Keratinocyte (primary cell): ENCODE data around the gene STK11. TPM values are rescaled to one million over a fixed set of nuclear protein-coding genes. Genes with fewer than 3 reads are reported as not detected.

Experiments
- DNase-seq: peaks from one replicate; pipeline ENCODE4 v3.0.0-alpha.2; 2011; ENCODE audit warnings: low read depth, missing footprints, low spot score
- FAIRE-seq: peaks from 2 replicates; lab custom pipeline; 2011; peaks lifted over from hg19 to GRCh38; lab: Jason Lieb, UNC
- H2AFZ ChIP-seq: 2 replicates; pipeline ENCODE4 v1.6.0; 2012; ENCODE audit warnings: low read length, control low read depth, inconsistent platforms; ENCODE audit not compliant: control insufficient read depth
- H3K27ac ChIP-seq: 2 replicates; pipeline ENCODE4 v1.5.1; 2011; ENCODE audit warnings: low read length; ENCODE audit not compliant: control insufficient read depth, insufficient read depth
- H3K27me3 ChIP-seq: 3 replicates; pipeline ENCODE4 v1.6.0; 2011; ENCODE audit warnings: low read length; ENCODE audit not compliant: control insufficient read depth, insufficient read depth; ENCODE audit errors: extremely low read depth
- H3K36me3 ChIP-seq, 2 experiments: 2 replicates in 1 of 2; 3 replicates in 1 of 2; pipeline ENCODE4 v1.5.1; 2011; ENCODE audit warnings: low read length in 2 of 2, mild to moderate bottlenecking in 1 of 2; ENCODE audit not compliant: control insufficient read depth in 2 of 2, insufficient read depth in 2 of 2; ENCODE audit errors: extremely low read depth in 1 of 2
- H3K4me1 ChIP-seq: 3 replicates; pipeline ENCODE4 v1.5.1; 2011; ENCODE audit warnings: low read length; ENCODE audit not compliant: control insufficient read depth, insufficient read depth; ENCODE audit errors: extremely low read depth
- H3K4me2 ChIP-seq: 3 replicates; pipeline ENCODE4 v1.6.0; 2011; ENCODE audit warnings: low read depth, low read length; ENCODE audit not compliant: control insufficient read depth, insufficient read depth; ENCODE audit errors: extremely low read depth
- H3K4me3 ChIP-seq, 3 experiments: fragments of 200-600 bp in 1 of 3; sonication (generic) in 1 of 3; 2 replicates in 2 of 3; 3 replicates in 1 of 3; pipeline ENCODE4 v1.5.1; 2011 to 2016; ENCODE audit warnings: low read length in 3 of 3, mild to moderate bottlenecking in 3 of 3, control low read depth in 2 of 3, inconsistent platforms in 1 of 3, low read depth in 1 of 3, mixed read lengths in 1 of 3, mixed run types in 1 of 3, moderate library complexity in 1 of 3; ENCODE audit not compliant: control insufficient read depth in 2 of 3, insufficient read depth in 2 of 3; ENCODE audit errors: extremely low read depth in 1 of 3
- H3K79me2 ChIP-seq: 2 replicates; pipeline ENCODE4 v1.6.0; 2012; ENCODE audit warnings: low read length; ENCODE audit not compliant: control insufficient read depth, insufficient read depth
- H3K9ac ChIP-seq: 3 replicates; pipeline ENCODE4 v1.6.0; 2011; ENCODE audit warnings: low read length; ENCODE audit not compliant: control insufficient read depth, insufficient read depth; ENCODE audit errors: extremely low read depth
- H3K9me1 ChIP-seq: 3 replicates; pipeline ENCODE4 v1.6.0; 2011; ENCODE audit warnings: low read length; ENCODE audit not compliant: control insufficient read depth, insufficient read depth; ENCODE audit errors: extremely low read depth
- H3K9me3 ChIP-seq: 2 replicates; pipeline ENCODE4 v1.5.1; 2012; ENCODE audit warnings: low read depth, low read length; ENCODE audit not compliant: control insufficient read depth
- H4K20me1 ChIP-seq: 3 replicates; pipeline ENCODE4 v1.6.0; 2011; ENCODE audit warnings: low read length; ENCODE audit not compliant: control insufficient read depth, insufficient read depth; ENCODE audit errors: extremely low read depth
- EZH2 ChIP-seq: IDR thresholded peaks from one replicate; pipeline ENCODE4 v1.6.1; 2012; ENCODE audit warnings: inconsistent platforms, mild to moderate bottlenecking, low read length, moderate library complexity
- dilution Hi-C: fragments of 300-500 bp; cut with MboI; formaldehyde crosslinking; loops from one replicate; pipeline ENCODE4 v1.7.0; 2020; ENCODE audit warnings: low sequenced_read_pairs; ENCODE audit not compliant: extremely low pct_ligation_motif_present
- polyA plus RNA-seq, 5 experiments: library from polyadenylated mRNA; depleted of rRNA in 3 of 5; stranded (reverse) in 3 of 5; stranded (forward) in 1 of 5; unstranded in 1 of 5; fragments of >200 nt; gene quantifications; 1 replicate in 1 of 5; 2 replicates in 3 of 5; 3 replicates in 1 of 5; pipeline versions ENCODE4 v1.2.1 to v1.2.3, GENCODE V29; 2011 to 2012; ENCODE audit warnings: missing spikeins in 2 of 5, low read depth in 1 of 5, low replicate concordance in 1 of 5
- TF ChIP-seq, protein P1 (sequence below), 3 experiments: IDR thresholded peaks in 1 of 3; conservative IDR thresholded peaks in 1 of 3; optimal IDR thresholded peaks in 1 of 3; 2 replicates in 2 of 3; 3 replicates in 1 of 3; pipeline versions ENCODE3 to v1.5.1; 2011; ENCODE audit warnings: low read length in 3 of 3, mild to moderate bottlenecking in 3 of 3, moderate library complexity in 2 of 3, control low read depth in 1 of 3, inconsistent platforms in 1 of 3; ENCODE audit not compliant: insufficient read depth in 2 of 3; ENCODE audit errors: extremely low read depth in 1 of 3

Gene STK11
- polyA plus RNA-seq, 1 donor (not counting 4 experiments of a cell fraction or from before 2014, with no cell fraction given) = 24.6 TPM

GRCh38 chr19:1254081-1254527, 48.5 kb downstream of the STK11 start:
- no peak for TF ChIP-seq EZH2
- TF ChIP-seq, protein P1, sequence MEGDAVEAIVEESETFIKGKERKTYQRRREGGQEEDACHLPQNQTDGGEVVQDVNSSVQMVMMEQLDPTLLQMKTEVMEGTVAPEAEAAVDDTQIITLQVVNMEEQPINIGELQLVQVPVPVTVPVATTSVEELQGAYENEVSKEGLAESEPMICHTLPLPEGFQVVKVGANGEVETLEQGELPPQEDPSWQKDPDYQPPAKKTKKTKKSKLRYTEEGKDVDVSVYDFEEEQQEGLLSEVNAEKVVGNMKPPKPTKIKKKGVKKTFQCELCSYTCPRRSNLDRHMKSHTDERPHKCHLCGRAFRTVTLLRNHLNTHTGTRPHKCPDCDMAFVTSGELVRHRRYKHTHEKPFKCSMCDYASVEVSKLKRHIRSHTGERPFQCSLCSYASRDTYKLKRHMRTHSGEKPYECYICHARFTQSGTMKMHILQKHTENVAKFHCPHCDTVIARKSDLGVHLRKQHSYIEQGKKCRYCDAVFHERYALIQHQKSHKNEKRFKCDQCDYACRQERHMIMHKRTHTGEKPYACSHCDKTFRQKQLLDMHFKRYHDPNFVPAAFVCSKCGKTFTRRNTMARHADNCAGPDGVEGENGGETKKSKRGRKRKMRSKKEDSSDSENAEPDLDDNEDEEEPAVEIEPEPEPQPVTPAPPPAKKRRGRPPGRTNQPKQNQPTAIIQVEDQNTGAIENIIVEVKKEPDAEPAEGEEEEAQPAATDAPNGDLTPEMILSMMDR (optimal IDR thresholded peaks at IDR 0.05 in 1 of 3, IDR thresholded peaks at IDR 0.05 in 1 of 3, conservative IDR thresholded peaks at IDR 0.05 in 1 of 3; ENCODE audit: extremely low read depth in 1 of 3, insufficient read depth in 2 of 3, low read length in 3 of 3) = no peak
- Histone ChIP-seq H3K9me1 (no peaks in the 10 kb centered on the region), H3K36me3 (peaks cover 28 to 50% of the 10 kb centered on the region in 2 experiments), H3K9ac (no peak overlapping the region), H3K4me2 (no peak overlapping the region), H3K79me2 (peaks cover 56% of the 10 kb centered on the region), H3K27me3 (no peaks in the 10 kb centered on the region), H3K27ac (no peak overlapping the region), H3K4me3 (no peak overlapping the region), H2AFZ (no peak overlapping the region), H3K4me1 (peaks cover 27% of the 10 kb centered on the region), H4K20me1 (peaks cover 14% of the 10 kb centered on the region), H3K9me3 (no peaks in the 10 kb centered on the region)
- DNase-seq = no peak
- no peak for FAIRE-seq
- dilution Hi-C loops = no loop called here

GRCh38 chr19:1254530-1255185, 49.1 kb downstream of the STK11 start:
- Histone ChIP-seq H3K79me2 (peaks cover 56% of the 10 kb centered on the region), H3K27me3 (no peaks in the 10 kb centered on the region), H3K4me2 (no peak overlapping the region), H3K9me1 (no peaks in the 10 kb centered on the region), H3K4me3 (no peak overlapping the region), H4K20me1 (peaks cover 16% of the 10 kb centered on the region), H3K9me3 (no peaks in the 10 kb centered on the region), H3K36me3 (peaks cover 28 to 50% of the 10 kb centered on the region in 2 experiments), H2AFZ (no peak overlapping the region), H3K27ac (no peak overlapping the region), H3K4me1 (peaks cover 32% of the 10 kb centered on the region), H3K9ac (no peak overlapping the region)
- DNase-seq = no peak
- dilution Hi-C loops = no loop called here
- FAIRE-seq = no peak
- TF ChIP-seq, protein P1 (optimal IDR thresholded peaks at IDR 0.05 in 1 of 3, IDR thresholded peaks at IDR 0.05 in 1 of 3, conservative IDR thresholded peaks at IDR 0.05 in 1 of 3; ENCODE audit: extremely low read depth in 1 of 3, insufficient read depth in 2 of 3, low read length in 3 of 3) = no peak
- TF ChIP-seq EZH2 = no peak
